T-cell (primary cell): Measurements from ENCODE around the gene AGBL1. TPM values are rescaled to one million over a fixed set of nuclear protein-coding genes. Genes with fewer than 3 reads are reported as not detected.
A peak's percentile ranks its signal among the peaks of the same experiment; 100 is the strongest.

Experiments used
- ATAC-seq, 4 experiments: fragments of 200-7000 bp in 3 of 4; fragments of 150-1000 bp in 1 of 4; cut with Tn5 transposase; replicated peaks in 1 of 4; 1 replicate in 3 of 4; 2 replicates in 1 of 4; pipeline ENCODE4 v1.10.0; 2021; ENCODE audit warnings: moderate library complexity in 3 of 4, mild to moderate bottlenecking in 2 of 4, moderate number of reproducible peaks in 1 of 4
- CTCF ChIA-PET, 2 donors: fragments of 300-600 bp; sonication (Branson Sonifier 250); formaldehyde crosslinking; loops; one replicate each; lab custom pipeline; 2022; ENCODE audit warnings: antibody characterized with exemption in 2 of 2; lab: Charles Lee
- POLR2A ChIA-PET, 2 donors: fragments of 300-600 bp; sonication (Branson Sonifier 250); formaldehyde crosslinking; loops; one replicate each; lab custom pipeline; 2022; ENCODE audit warnings: antibody characterized with exemption in 2 of 2; lab: Charles Lee
- DNase-seq, 35 experiments: peaks; one replicate each; pipeline versions ENCODE4 v3.0.0 to v3.0.0-alpha.2; 2013 to 2023
- H3K27ac ChIP-seq: one replicate; pipeline ENCODE4 v1.5.1; 2013; ENCODE audit warnings: low read length
- H3K27me3 ChIP-seq, 2 experiments: replicated peaks in 1 of 2; 1 replicate in 1 of 2; 2 replicates in 1 of 2; pipeline versions ENCODE4 v1.6.1 to v1.7.0; 2013; ENCODE audit warnings: low read length in 1 of 2, mixed read lengths in 1 of 2; ENCODE audit not compliant: control insufficient read depth in 2 of 2, insufficient read depth in 2 of 2; ENCODE audit errors: extremely low read depth in 1 of 2
- H3K36me3 ChIP-seq, 2 donors: 1 replicate in 1 of 2; 2 replicates in 1 of 2; pipeline versions ENCODE4 v1.6.1 to v1.7.0; 2013; ENCODE audit warnings: low read length in 1 of 2; ENCODE audit not compliant: control insufficient read depth in 2 of 2, insufficient read depth in 1 of 2; ENCODE audit errors: extremely low read depth in 1 of 2
- H3K4me1 ChIP-seq, 2 experiments: 1 replicate in 1 of 2; 2 replicates in 1 of 2; pipeline versions ENCODE4 v1.6.1 to v1.7.0; 2013; ENCODE audit warnings: low read length in 2 of 2, mixed read lengths in 1 of 2; ENCODE audit not compliant: insufficient read depth in 2 of 2, control insufficient read depth in 1 of 2; ENCODE audit errors: extremely low read depth in 1 of 2
- H3K4me3 ChIP-seq, 2 donors: 1 replicate in 1 of 2; 2 replicates in 1 of 2; pipeline versions ENCODE4 v1.5.1 to v1.7.0; 2013; ENCODE audit warnings: mild to moderate bottlenecking in 2 of 2, low read length in 1 of 2, moderate library complexity in 1 of 2; ENCODE audit not compliant: control insufficient read depth in 1 of 2; ENCODE audit errors: extremely low read depth in 1 of 2
- H3K9me3 ChIP-seq: 2 replicates; pipeline ENCODE4 v1.7.0; 2013
- H3K27ac Mint-ChIP-seq, 2 donors: one replicate each; pipeline ENCODE4 v1.8.0; 2020 to 2021; ENCODE audit warnings: mild to moderate bottlenecking in 2 of 2, mixed read lengths in 2 of 2
- H3K27me3 Mint-ChIP-seq, 2 donors: one replicate each; pipeline ENCODE4 v1.8.0; 2021 to 2022; ENCODE audit warnings: mixed read lengths in 2 of 2
- H3K36me3 Mint-ChIP-seq: one replicate; pipeline ENCODE4 v1.8.0; 2021; ENCODE audit warnings: mixed read lengths
- H3K4me1 Mint-ChIP-seq, 3 donors: one replicate each; pipeline ENCODE4 v1.8.0; 2020 to 2022; ENCODE audit warnings: mixed read lengths in 3 of 3, mild to moderate bottlenecking in 1 of 3
- H3K4me3 Mint-ChIP-seq, 3 donors: one replicate each; pipeline ENCODE4 v1.8.0; 2020 to 2022; ENCODE audit warnings: mild to moderate bottlenecking in 3 of 3, mixed read lengths in 3 of 3, moderate library complexity in 3 of 3
- H3K9me3 Mint-ChIP-seq, 3 donors: one replicate each; pipeline ENCODE4 v1.8.0; 2020 to 2022; ENCODE audit warnings: mixed read lengths in 3 of 3
- WGBS: methylation state at CpG from one replicate; pipeline ENCODE4 v1.1.5; 2013; ENCODE audit warnings: missing lambda C conversion rate; ENCODE audit not compliant: insufficient coverage; 5-methylcytosine and 5-hydroxymethylcytosine counted together
- total RNA-seq, 35 experiments: library from RNA in 6 of 35; stranded (reverse) in 6 of 35; fragments of 120-200 nt in 1 of 35; gene quantifications; one replicate each; pipeline versions ENCODE4 v1.2.1 to v1.2.4 and lab custom pipeline; 2013 to 2026

AGBL1 gene
- total RNA-seq, 5 donors from 2014 or later (not counting 1 experiment from before 2014, with no cell fraction given) = not detected

GRCh38 chr15:86042226-86042625 lies 37.4 kb upstream of the AGBL1 start:
- WGBS = 83% methylated on average over 1 of the region's 1 CpG
- ChIA-PET POLR2A (no interaction called here), CTCF (no interaction called here)
- H3K27ac ChIP-seq = no peak overlapping the region
- no peaks in the 10 kb centered on the region for H3K36me3 Mint-ChIP-seq
- DNase-seq = no peak
- no peaks in the 10 kb centered on the region for H3K36me3 ChIP-seq
- ATAC-seq = no peak
- no peak overlapping the region for H3K4me3 ChIP-seq
- H3K27me3 Mint-ChIP-seq = peaks cover 18 to 26% of the 10 kb centered on the region in 2 donors
- H3K9me3 Mint-ChIP-seq = no peaks in the 10 kb centered on the region
- no peak overlapping the region for H3K4me3 Mint-ChIP-seq
- H3K27ac Mint-ChIP-seq = no peak overlapping the region
- no peaks in the 10 kb centered on the region for H3K9me3 ChIP-seq
- H3K4me1 Mint-ChIP-seq = peaks cover 0 to 5% (median 0%) of the 10 kb centered on the region in 3 donors
- peaks cover 0 to 15% of the 10 kb centered on the region in 2 experiments for H3K27me3 ChIP-seq
- H3K4me1 ChIP-seq = no peaks in the 10 kb centered on the region

- Histone ChIP-seq H3K27me3 (peaks cover 0 to 14% of the 10 kb centered on the region in 2 experiments), H3K27ac (no peak overlapping the region), H3K36me3 (no peaks in the 10 kb centered on the region), H3K4me3 (no peak overlapping the region), H3K9me3 (no peaks in the 10 kb centered on the region), H3K4me1 (no peaks in the 10 kb centered on the region)
- peaks cover 8 to 20% of the 10 kb centered on the region in 2 donors for H3K27me3 Mint-ChIP-seq
- no CpG with 5 or more reads among the region's 1 CpG for WGBS
- no peak overlapping the region for H3K27ac Mint-ChIP-seq
- ChIA-PET CTCF (interaction anchor here in 1 of 2 donors (0.6 kb wide), 1 partner anchor 1602 kb away, joined by 3 read pairs; no protein-coding TSS in a partner anchor), POLR2A (no interaction called here)
- DNase-seq (peak in 1 of 35 experiments; percentile 3), ATAC-seq (peak in 1 of 4 experiments; percentile 59)
- H3K36me3 Mint-ChIP-seq = no peaks in the 10 kb centered on the region
- H3K9me3 Mint-ChIP-seq = no peaks in the 10 kb centered on the region
- H3K4me1 Mint-ChIP-seq = peaks cover 0 to 5% (median 0%) of the 10 kb centered on the region in 3 donors
- H3K4me3 Mint-ChIP-seq = no peak overlapping the region
Measured at GRCh38 chr15:86044981-86045380, 34.7 kb upstream of the AGBL1 start.

- WGBS = no CpG with 5 or more reads among the region's 6 CpGs
Measured at GRCh38 chr15:86054338-86054737, 25.3 kb upstream of the AGBL1 start.

GRCh38 chr15:86055688-86056087 lies 24.0 kb upstream of the AGBL1 start:
- H3K4me1 ChIP-seq = no peaks in the 10 kb centered on the region
- POLR2A ChIA-PET = no interaction called here
- Mint-ChIP-seq H3K27ac (no peak overlapping the region), H3K9me3 (no peaks in the 10 kb centered on the region), H3K4me1 (no peaks in the 10 kb centered on the region), H3K27me3 (peaks cover 4 to 10% of the 10 kb centered on the region in 2 donors), H3K4me3 (no peak overlapping the region), H3K36me3 (no peaks in the 10 kb centered on the region)
- H3K36me3 ChIP-seq = no peaks in the 10 kb centered on the region
- H3K9me3 ChIP-seq = no peaks in the 10 kb centered on the region
- ATAC-seq = no peak
- peaks cover 0 to 3% of the 10 kb centered on the region in 2 experiments for H3K27me3 ChIP-seq
- H3K4me3 ChIP-seq = no peak overlapping the region
- WGBS = 55% methylated on average over 2 of the region's 4 CpGs
- CTCF ChIA-PET = no interaction called here
- DNase-seq = no peak
- H3K27ac ChIP-seq = no peak overlapping the region

More at GRCh38 chr15:86054338-86054737, 25.3 kb upstream of the AGBL1 start:
- Histone ChIP-seq H3K9me3 (no peaks in the 10 kb centered on the region), H3K4me3 (no peak overlapping the region), H3K27me3 (no peaks in the 10 kb centered on the region), H3K4me1 (no peaks in the 10 kb centered on the region), H3K36me3 (no peaks in the 10 kb centered on the region), H3K27ac (no peak overlapping the region)
- no peak overlapping the region for H3K27ac Mint-ChIP-seq
- POLR2A ChIA-PET = no interaction called here
- no peaks in the 10 kb centered on the region for H3K36me3 Mint-ChIP-seq
- no peaks in the 10 kb centered on the region for H3K4me1 Mint-ChIP-seq
- CTCF ChIA-PET = interaction anchor here in 1 of 2 donors (0.7 kb wide), 1 partner anchor 11 kb away, joined by 3 read pairs; no protein-coding TSS in a partner anchor
- H3K9me3 Mint-ChIP-seq = no peaks in the 10 kb centered on the region
- no peak overlapping the region for H3K4me3 Mint-ChIP-seq
- ATAC-seq (no peak), DNase-seq (no peak)
- H3K27me3 Mint-ChIP-seq = peaks cover 4 to 5% of the 10 kb centered on the region in 2 donors

- Histone ChIP-seq H3K27ac (no peak overlapping the region), H3K4me1 (no peaks in the 10 kb centered on the region), H3K4me3 (no peak overlapping the region), H3K9me3 (no peaks in the 10 kb centered on the region), H3K36me3 (no peaks in the 10 kb centered on the region), H3K27me3 (peaks cover 0 to 19% of the 10 kb centered on the region in 2 experiments)
- ChIA-PET POLR2A (no interaction called here), CTCF (no interaction called here)
- no peak overlapping the region for H3K4me3 Mint-ChIP-seq
- no peaks in the 10 kb centered on the region for H3K4me1 Mint-ChIP-seq
- H3K36me3 Mint-ChIP-seq = no peaks in the 10 kb centered on the region
- ATAC-seq (no peak), DNase-seq (no peak)
- WGBS = 60% methylated on average over 1 of the region's 4 CpGs
- H3K27me3 Mint-ChIP-seq = peaks cover 16 to 24% of the 10 kb centered on the region in 2 donors
- no peaks in the 10 kb centered on the region for H3K9me3 Mint-ChIP-seq
- H3K27ac Mint-ChIP-seq = no peak overlapping the region
Measured at GRCh38 chr15:86059851-86060250, 19.8 kb upstream of the AGBL1 start.

GRCh38 chr15:86060674-86061073 lies 19.0 kb upstream of the AGBL1 start:
- CTCF ChIA-PET = no interaction called here
- POLR2A ChIA-PET = no interaction called here
- WGBS = no CpG with 5 or more reads among the region's 3 CpGs
- no peak overlapping the region for H3K4me3 ChIP-seq
- Mint-ChIP-seq H3K9me3 (no peaks in the 10 kb centered on the region), H3K27me3 (peaks cover 16 to 24% of the 10 kb centered on the region in 2 donors), H3K27ac (no peak overlapping the region), H3K4me1 (no peaks in the 10 kb centered on the region), H3K4me3 (no peak overlapping the region), H3K36me3 (no peaks in the 10 kb centered on the region)
- H3K27me3 ChIP-seq = peaks cover 0 to 19% of the 10 kb centered on the region in 2 experiments
- no peaks in the 10 kb centered on the region for H3K4me1 ChIP-seq
- no peak for DNase-seq
- no peak for ATAC-seq
- no peak overlapping the region for H3K27ac ChIP-seq
- no peaks in the 10 kb centered on the region for H3K36me3 ChIP-seq
- H3K9me3 ChIP-seq = no peaks in the 10 kb centered on the region
